HEK293T (cell line): Measurements from ENCODE around the gene KCNN3.

Experiments used
- CTCF ChIA-PET: fragments of 350-600 bp; formaldehyde crosslinking; extraction: SDS; loops from one replicate; lab custom pipeline; 2021; ENCODE audit warnings: antibody characterized with exemption, inconsistent platforms; lab: Yijun Ruan, JAX
- POLR2A ChIA-PET: fragments of 350-600 bp; formaldehyde crosslinking; extraction: SDS; loops from one replicate; lab custom pipeline; 2020; ENCODE audit warnings: antibody characterized with exemption, inconsistent platforms; lab: Yijun Ruan, JAX
- DNase-seq: peaks from one replicate; pipeline ENCODE4 v3.0.0; 2012; ENCODE audit warnings: mixed read lengths; ENCODE audit errors: extremely low spot score
- ARNT ChIP-seq: fragments of 450-650 bp; IDR thresholded peaks from 2 replicates; pipeline ENCODE4 v1.6.1; 2017; ENCODE audit warnings: mild to moderate bottlenecking
- BHLHE40 ChIP-seq: fragments of 450-650 bp; IDR thresholded peaks from 2 replicates; pipeline ENCODE4 v1.6.1; 2016; ENCODE audit warnings: mild to moderate bottlenecking, moderate library complexity, borderline replicate concordance
- CTBP1 ChIP-seq: fragments of 450-650 bp; IDR thresholded peaks from 2 replicates; pipeline ENCODE4 v1.6.1; 2016; ENCODE audit warnings: borderline replicate concordance
- ELF4 ChIP-seq: fragments of 450-650 bp; IDR thresholded peaks from 2 replicates; pipeline ENCODE4 v1.6.1; 2017; ENCODE audit warnings: antibody characterized with exemption
- FOXA1 ChIP-seq: fragments of 450-650 bp; IDR thresholded peaks from 2 replicates; pipeline ENCODE4 v1.6.1; 2016; ENCODE audit warnings: mild to moderate bottlenecking
- FOXK2 ChIP-seq: fragments of 450-650 bp; IDR thresholded peaks from 2 replicates; pipeline ENCODE4 v1.6.1; 2016; ENCODE audit warnings: mild to moderate bottlenecking
- FOXM1 ChIP-seq: fragments of 450-650 bp; IDR thresholded peaks from 2 replicates; pipeline ENCODE4 v1.6.1; 2017; ENCODE audit warnings: mild to moderate bottlenecking, borderline replicate concordance
- HDGF ChIP-seq: fragments of 450-650 bp; IDR thresholded peaks from 2 replicates; pipeline ENCODE4 v1.6.1; 2017; ENCODE audit warnings: antibody characterized with exemption, borderline replicate concordance
- L3MBTL2 ChIP-seq: fragments of 450-650 bp; conservative IDR thresholded peaks from 2 replicates; pipeline ENCODE4 v1.6.1; 2016; ENCODE audit warnings: mild to moderate bottlenecking
- LEF1 ChIP-seq: fragments of 450-650 bp; IDR thresholded peaks from 2 replicates; pipeline ENCODE4 v1.6.1; 2017; ENCODE audit warnings: mild to moderate bottlenecking, borderline replicate concordance
- NFRKB ChIP-seq: fragments of 450-650 bp; IDR thresholded peaks from 2 replicates; pipeline ENCODE4 v1.6.1; 2016; ENCODE audit warnings: mild to moderate bottlenecking, moderate library complexity
- PKNOX1 ChIP-seq: fragments of 450-650 bp; IDR thresholded peaks from 2 replicates; pipeline ENCODE4 v1.6.1; 2016
- SP1 ChIP-seq: fragments of 450-650 bp; IDR thresholded peaks from 2 replicates; pipeline ENCODE4 v1.6.1; 2017
- SUZ12 ChIP-seq: fragments of 450-650 bp; IDR thresholded peaks from 2 replicates; pipeline ENCODE4 v1.6.1; 2016; ENCODE audit warnings: mild to moderate bottlenecking
- TARDBP ChIP-seq: fragments of 450-650 bp; IDR thresholded peaks from 2 replicates; pipeline ENCODE4 v1.6.1; 2016
- ZNF384 ChIP-seq: fragments of 450-650 bp; IDR thresholded peaks from 2 replicates; pipeline ENCODE4 v1.6.1; 2016

KCNN3 gene

GRCh38 chr1:154778944-154779343 lies 91.1 kb downstream of the KCNN3 start:
- TF ChIP-seq ARNT (no peak), SUZ12 (no peak), TARDBP (no peak), LEF1 (no peak), ZNF384 (no peak), NFRKB (no peak), ELF4 (no peak), FOXM1 (no peak), SP1 (no peak), FOXK2 (no peak), BHLHE40 (no peak)
- CTCF ChIA-PET: no interaction called here
- no peak for DNase-seq
- POLR2A ChIA-PET: no interaction called here

- ChIA-PET CTCF (no interaction called here), POLR2A (no interaction called here)
- DNase-seq: no peak
- TF ChIP-seq TARDBP: no peak
- TF ChIP-seq L3MBTL2: no peak
- no peak for TF ChIP-seq FOXA1
- no peak for TF ChIP-seq NFRKB
- TF ChIP-seq ARNT: no peak
- TF ChIP-seq SP1: no peak
- TF ChIP-seq PKNOX1: no peak
- no peak for TF ChIP-seq FOXK2
- TF ChIP-seq ELF4: no peak
- no peak for TF ChIP-seq BHLHE40
- TF ChIP-seq ZNF384: no peak
- no peak for TF ChIP-seq FOXM1
- TF ChIP-seq LEF1: no peak
- TF ChIP-seq HDGF: no peak
- TF ChIP-seq SUZ12: no peak
- no peak for TF ChIP-seq CTBP1
Measured at GRCh38 chr1:154778275-154778674, 91.8 kb downstream of the KCNN3 start.

GRCh38 chr1:154777781-154778180 lies 92.3 kb downstream of the KCNN3 start:
- no peak for DNase-seq
- CTCF ChIA-PET: no interaction called here
- TF ChIP-seq L3MBTL2 (no peak), FOXA1 (no peak), ELF4 (no peak), SP1 (no peak), LEF1 (no peak), SUZ12 (no peak), CTBP1 (no peak), FOXK2 (no peak)
- POLR2A ChIA-PET: no interaction called here

- POLR2A ChIA-PET: interaction anchor here (1.7 kb wide), 1 partner anchor 159 kb away, joined by 4 read pairs; the partner anchor contains the start of gene PMVK
- CTCF ChIA-PET: no interaction called here
- DNase-seq: no peak
- no peak for TF ChIP-seq SUZ12
- TF ChIP-seq CTBP1: no peak
- TF ChIP-seq BHLHE40: no peak
- TF ChIP-seq FOXM1: no peak
- no peak for TF ChIP-seq TARDBP
Measured at GRCh38 chr1:154777154-154777553, 92.9 kb downstream of the KCNN3 start.

- ChIA-PET CTCF (interaction anchor here (0.5 to 1.3 kb wide), 4 partner anchors 9 to 90 kb away, joined by 3 to 4 read pairs (median 3); no protein-coding TSS in a partner anchor), POLR2A (interaction anchor here (0.9 to 1.7 kb wide), 2 partner anchors 10 to 161 kb away, joined by 3 to 4 read pairs; partner anchors contain the start of gene PMVK)
- DNase-seq: no peak
- no peak for TF ChIP-seq FOXK2
- TF ChIP-seq L3MBTL2: no peak
- TF ChIP-seq SUZ12: no peak
- no peak for TF ChIP-seq ELF4
- no peak for TF ChIP-seq NFRKB
- TF ChIP-seq LEF1: no peak
- TF ChIP-seq TARDBP: no peak
- TF ChIP-seq FOXA1: no peak
- no peak for TF ChIP-seq CTBP1
- TF ChIP-seq BHLHE40: no peak
- TF ChIP-seq ZNF384: no peak
- no peak for TF ChIP-seq FOXM1
- no peak for TF ChIP-seq SP1
- TF ChIP-seq ARNT: no peak
- TF ChIP-seq PKNOX1: no peak
- no peak for TF ChIP-seq HDGF
Measured at GRCh38 chr1:154775621-154776605, 94.2 kb downstream of the KCNN3 start.

GRCh38 chr1:154774175-154774855 lies 95.8 kb downstream of the KCNN3 start:
- TF ChIP-seq SP1: no peak
- DNase-seq: no peak
- CTCF ChIA-PET: interaction anchor here (0.7 to 1.2 kb wide), 3 partner anchors 14 to 104 kb away, joined by 3 read pairs; no protein-coding TSS in a partner anchor
- POLR2A ChIA-PET: no interaction called here
